ENCODE data around the gene NEO1.

DNA sequence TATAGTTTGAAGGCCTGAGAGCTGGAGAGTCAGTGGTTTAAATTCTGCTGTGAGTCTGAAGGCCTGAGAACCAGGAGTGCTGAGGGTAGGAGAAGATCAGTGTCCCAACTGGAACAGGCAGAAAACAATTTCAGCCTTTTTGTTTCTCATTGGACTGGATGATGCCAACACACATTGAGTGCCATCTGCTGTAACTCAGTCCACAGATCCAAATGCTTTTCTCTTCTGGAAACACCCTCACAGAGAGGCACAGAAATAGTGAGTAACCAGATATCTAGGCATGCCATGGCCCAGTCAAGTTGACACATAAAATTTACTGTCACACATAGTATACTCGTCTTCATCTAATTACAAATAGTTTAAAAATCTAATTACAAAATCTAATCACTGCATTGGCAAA is 100.8 kb downstream of the NEO1 start:
- TF ChIP-seq, protein P1, sequence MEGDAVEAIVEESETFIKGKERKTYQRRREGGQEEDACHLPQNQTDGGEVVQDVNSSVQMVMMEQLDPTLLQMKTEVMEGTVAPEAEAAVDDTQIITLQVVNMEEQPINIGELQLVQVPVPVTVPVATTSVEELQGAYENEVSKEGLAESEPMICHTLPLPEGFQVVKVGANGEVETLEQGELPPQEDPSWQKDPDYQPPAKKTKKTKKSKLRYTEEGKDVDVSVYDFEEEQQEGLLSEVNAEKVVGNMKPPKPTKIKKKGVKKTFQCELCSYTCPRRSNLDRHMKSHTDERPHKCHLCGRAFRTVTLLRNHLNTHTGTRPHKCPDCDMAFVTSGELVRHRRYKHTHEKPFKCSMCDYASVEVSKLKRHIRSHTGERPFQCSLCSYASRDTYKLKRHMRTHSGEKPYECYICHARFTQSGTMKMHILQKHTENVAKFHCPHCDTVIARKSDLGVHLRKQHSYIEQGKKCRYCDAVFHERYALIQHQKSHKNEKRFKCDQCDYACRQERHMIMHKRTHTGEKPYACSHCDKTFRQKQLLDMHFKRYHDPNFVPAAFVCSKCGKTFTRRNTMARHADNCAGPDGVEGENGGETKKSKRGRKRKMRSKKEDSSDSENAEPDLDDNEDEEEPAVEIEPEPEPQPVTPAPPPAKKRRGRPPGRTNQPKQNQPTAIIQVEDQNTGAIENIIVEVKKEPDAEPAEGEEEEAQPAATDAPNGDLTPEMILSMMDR (IDR thresholded peaks at IDR 0.05; ENCODE audit: poor library complexity, severe bottlenecking), result no peak
- TF ChIP-seq EP300 (conservative IDR thresholded peaks at IDR 0.05; ENCODE audit: poor library complexity, severe bottlenecking) (no peak), RAD21 (conservative IDR thresholded peaks at IDR 0.05) (no peak), POLR2AphosphoS5 (IDR thresholded peaks at IDR 0.05) (no peak), SMC3 (conservative IDR thresholded peaks at IDR 0.05; ENCODE audit: poor library complexity) (no peak), MXI1 (conservative IDR thresholded peaks at IDR 0.05; ENCODE audit: poor library complexity, severe bottlenecking) (no peak)
- TF ChIP-seq, protein P2, sequence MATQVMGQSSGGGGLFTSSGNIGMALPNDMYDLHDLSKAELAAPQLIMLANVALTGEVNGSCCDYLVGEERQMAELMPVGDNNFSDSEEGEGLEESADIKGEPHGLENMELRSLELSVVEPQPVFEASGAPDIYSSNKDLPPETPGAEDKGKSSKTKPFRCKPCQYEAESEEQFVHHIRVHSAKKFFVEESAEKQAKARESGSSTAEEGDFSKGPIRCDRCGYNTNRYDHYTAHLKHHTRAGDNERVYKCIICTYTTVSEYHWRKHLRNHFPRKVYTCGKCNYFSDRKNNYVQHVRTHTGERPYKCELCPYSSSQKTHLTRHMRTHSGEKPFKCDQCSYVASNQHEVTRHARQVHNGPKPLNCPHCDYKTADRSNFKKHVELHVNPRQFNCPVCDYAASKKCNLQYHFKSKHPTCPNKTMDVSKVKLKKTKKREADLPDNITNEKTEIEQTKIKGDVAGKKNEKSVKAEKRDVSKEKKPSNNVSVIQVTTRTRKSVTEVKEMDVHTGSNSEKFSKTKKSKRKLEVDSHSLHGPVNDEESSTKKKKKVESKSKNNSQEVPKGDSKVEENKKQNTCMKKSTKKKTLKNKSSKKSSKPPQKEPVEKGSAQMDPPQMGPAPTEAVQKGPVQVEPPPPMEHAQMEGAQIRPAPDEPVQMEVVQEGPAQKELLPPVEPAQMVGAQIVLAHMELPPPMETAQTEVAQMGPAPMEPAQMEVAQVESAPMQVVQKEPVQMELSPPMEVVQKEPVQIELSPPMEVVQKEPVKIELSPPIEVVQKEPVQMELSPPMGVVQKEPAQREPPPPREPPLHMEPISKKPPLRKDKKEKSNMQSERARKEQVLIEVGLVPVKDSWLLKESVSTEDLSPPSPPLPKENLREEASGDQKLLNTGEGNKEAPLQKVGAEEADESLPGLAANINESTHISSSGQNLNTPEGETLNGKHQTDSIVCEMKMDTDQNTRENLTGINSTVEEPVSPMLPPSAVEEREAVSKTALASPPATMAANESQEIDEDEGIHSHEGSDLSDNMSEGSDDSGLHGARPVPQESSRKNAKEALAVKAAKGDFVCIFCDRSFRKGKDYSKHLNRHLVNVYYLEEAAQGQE (IDR thresholded peaks at IDR 0.05; ENCODE audit: borderline replicate concordance), result no peak

All from neural cell (in vitro differentiated cells).